Hepatocyte (in vitro differentiated cells): Measurements from ENCODE around the gene PRKAG2.

Source experiments
- CTCF ChIP-seq: fragments of 200-600 bp; sonication (generic); IDR thresholded peaks from 2 replicates; pipeline ENCODE4 v1.5.1; 2016; ENCODE audit warnings: antibody characterized with exemption, mild to moderate bottlenecking; ENCODE audit not compliant: poor library complexity
- EZH2 ChIP-seq: fragments of 200-600 bp; sonication (generic); IDR thresholded peaks from 2 replicates; pipeline ENCODE4 v1.6.1; 2016; ENCODE audit warnings: antibody characterized with exemption, mild to moderate bottlenecking, borderline replicate concordance
- EZH2phosphoT487 ChIP-seq: fragments of 200-600 bp; sonication (generic); IDR thresholded peaks from one replicate; pipeline ENCODE4 v1.6.1; 2018; ENCODE audit warnings: antibody characterized with exemption, mild to moderate bottlenecking, low read depth, moderate library complexity; ENCODE audit not compliant: unreplicated experiment, severe bottlenecking

- TF ChIP-seq CTCF (no peak), EZH2phosphoT487 (no peak), EZH2 (no peak)
Observed at GRCh38 chr7:151825721-151826120, 51.2 kb downstream of the PRKAG2 start.
